GM20431 (cell line): ENCODE results near the gene OR2V1.
"Not testable (repeated sequence)": the region's sequence is repeated elsewhere in the genome, so short reads cannot be mapped to it uniquely, and the experiment has no call there.

Experiments used
- in situ Hi-C: fragments of 300-500 bp; cut with MseI, MboI; formaldehyde crosslinking; loops from one replicate; pipeline ENCODE4 v1.15.0; 2020; ENCODE audit warnings: low sequenced_read_pairs; ENCODE audit not compliant: unreplicated experiment

Gene OR2V1, protein sequence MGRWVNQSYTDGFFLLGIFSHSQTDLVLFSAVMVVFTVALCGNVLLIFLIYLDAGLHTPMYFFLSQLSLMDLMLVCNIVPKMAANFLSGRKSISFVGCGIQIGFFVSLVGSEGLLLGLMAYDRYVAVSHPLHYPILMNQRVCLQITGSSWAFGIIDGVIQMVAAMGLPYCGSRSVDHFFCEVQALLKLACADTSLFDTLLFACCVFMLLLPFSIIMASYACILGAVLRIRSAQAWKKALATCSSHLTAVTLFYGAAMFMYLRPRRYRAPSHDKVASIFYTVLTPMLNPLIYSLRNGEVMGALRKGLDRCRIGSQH

DNA sequence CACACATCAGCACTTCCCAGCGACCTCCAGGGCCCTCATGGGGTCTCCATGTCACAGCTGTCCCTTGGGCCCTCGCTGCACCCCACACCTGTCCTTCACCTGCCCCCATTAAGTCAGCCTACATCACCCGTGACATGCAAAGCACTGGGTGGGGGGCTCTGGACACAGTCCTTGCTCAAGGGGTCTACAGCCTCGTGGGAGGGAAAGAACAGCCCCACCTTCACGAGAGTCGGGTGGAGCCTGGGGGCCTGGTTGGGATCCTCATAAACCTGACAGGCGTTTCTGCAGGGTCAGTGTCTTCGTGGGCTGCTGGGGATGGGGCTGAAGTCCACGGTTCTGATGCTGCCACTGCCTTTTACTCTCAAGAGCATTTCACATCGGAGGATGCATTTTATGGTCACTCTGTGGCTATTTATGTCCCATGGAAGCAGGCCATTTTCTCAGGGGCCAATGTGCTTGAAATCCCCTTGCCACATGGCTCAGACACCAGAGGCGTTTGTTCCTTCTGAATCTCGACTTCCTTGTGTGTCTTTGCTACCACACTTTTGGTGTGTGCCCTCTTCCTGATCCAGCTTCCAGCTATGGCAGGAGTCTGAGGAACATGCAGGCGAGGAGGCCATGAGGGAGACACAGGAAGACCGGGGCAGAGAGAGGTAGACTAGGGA lies at the start of gene OR2V1:
OR2V1 (minus strand) TSS at position 338 of the 665 bp plus-strand sequence. CDS start 5,865 bp downstream, outside the sequence.
- in situ Hi-C loops, result no loop called here

- in situ Hi-C loops, result not testable (repeated sequence)
Observed at GRCh38 chr5:181177559-181177958, 46.6 kb upstream of the OR2V1 start.

DNA sequence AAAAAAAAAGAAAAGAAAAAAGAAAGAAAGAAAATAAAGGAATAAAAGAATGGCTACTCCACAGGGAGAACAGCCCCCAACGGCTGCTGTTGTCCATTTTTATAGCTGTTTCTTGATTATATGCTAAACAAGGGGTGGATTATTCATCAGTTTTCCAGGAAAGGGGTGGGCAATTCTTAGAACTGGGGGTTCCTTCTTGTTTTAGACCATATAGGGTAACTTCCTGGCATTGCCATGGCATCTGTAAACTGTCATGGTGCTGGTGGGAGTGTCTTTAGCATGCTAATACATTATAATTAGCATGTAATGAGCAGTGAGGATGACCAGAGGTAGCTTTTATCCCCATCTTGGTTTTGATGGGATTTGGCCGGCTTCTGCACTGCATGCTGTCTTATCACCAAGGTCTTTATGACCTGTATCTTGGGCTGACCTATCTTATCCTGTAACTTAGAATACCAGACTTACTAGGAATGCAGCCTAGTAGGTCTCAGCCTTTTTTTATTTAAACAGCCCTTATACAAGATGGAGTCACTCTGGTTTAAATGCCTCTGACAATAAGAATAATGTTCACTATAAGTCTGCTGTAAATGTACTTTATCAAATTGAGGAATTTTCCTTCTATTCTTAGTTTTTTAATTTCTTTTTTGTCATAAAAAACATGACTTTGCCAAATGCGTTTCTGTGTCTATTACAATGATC lies 45.4 kb upstream of the OR2V1 start:
- in situ Hi-C loops, result no loop called here

GRCh38 chr5:181173420-181174342 lies 42.7 kb upstream of the OR2V1 start:
- in situ Hi-C loops, result no loop called here

GRCh38 chr5:181173027-181173419 lies 42.1 kb upstream of the OR2V1 start:
- in situ Hi-C loops, result no loop called here

DNA sequence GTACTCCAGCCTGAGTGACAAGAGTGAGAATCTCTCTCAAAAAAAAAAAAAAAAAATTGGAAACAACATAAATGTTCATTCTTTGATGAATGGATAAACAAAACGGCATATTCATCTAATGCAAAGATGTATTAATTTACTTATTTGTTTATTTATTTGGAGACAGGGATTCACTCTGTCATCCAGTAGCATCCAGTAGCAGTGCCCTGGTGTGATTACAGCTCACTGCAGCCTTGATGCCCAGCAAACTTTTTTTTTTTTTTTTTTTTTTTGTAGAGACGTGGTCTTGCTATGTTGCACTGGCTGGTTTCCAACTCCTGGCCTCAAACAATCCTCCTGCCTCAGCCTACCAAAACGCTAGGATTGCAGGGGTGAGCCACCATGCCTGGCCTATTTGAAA lies 40.8 kb upstream of the OR2V1 start:
- in situ Hi-C loops, result no loop called here

DNA sequence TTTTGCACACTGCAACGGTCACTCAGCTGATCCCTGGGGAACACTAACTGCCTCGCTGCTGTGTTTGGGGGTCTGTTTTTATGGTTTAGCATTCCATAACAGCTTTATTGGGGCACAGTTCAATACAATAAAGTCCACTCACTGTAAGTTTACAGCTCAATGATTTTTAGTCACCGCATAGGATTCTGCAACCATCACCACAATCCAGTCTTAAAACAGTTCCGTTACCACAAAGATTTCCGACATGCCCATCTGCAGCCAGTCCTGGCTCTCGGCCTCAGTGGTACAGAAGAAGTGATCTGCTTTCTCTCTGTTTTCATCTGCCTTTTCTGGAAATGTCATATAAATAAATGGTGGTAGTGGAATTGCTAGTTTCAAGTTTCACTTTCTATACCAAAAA lies 40.0 kb upstream of the OR2V1 start:
- in situ Hi-C loops, result no loop called here

GRCh38 chr5:181170237-181170825 lies 39.4 kb upstream of the OR2V1 start:
- in situ Hi-C loops, result no loop called here

GRCh38 chr5:181169459-181170236 lies 38.7 kb upstream of the OR2V1 start:
- in situ Hi-C loops, result not testable (repeated sequence)

DNA sequence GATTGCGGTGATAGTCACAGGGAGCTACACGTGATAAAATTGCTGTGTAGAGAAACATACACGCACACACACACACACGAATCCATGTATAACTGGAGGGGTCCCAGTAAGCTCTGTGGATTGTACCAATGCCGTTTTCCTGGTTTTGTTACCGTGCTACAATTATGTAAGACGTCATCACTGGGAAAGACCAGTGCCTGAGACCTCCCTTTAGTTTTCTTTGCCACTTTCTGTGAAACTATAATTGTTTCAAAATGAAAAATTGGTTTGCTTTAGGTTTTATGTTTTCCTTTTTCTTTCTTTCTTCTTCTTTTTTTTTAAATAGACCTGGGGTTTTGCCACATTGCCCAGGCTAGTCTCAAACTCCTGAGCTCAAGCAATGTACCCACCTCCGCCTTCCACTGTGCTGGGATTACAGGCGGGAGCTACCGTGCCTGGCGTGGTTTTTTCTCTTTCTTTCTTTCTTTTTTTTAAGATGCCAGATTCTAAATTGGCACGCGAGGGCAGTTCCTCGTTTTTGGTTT lies 37.7 kb upstream of the OR2V1 start:
- in situ Hi-C loops, result no loop called here

GRCh38 chr5:181167814-181168488 lies 37.0 kb upstream of the OR2V1 start:
- in situ Hi-C loops, result no loop called here

- in situ Hi-C loops, result no loop called here
Observed at GRCh38 chr5:181166812-181167733, 36.1 kb upstream of the OR2V1 start.

- in situ Hi-C loops, result no loop called here
Observed at GRCh38 chr5:181164076-181164952, 33.3 kb upstream of the OR2V1 start.

GRCh38 chr5:181163487-181164075 lies 32.6 kb upstream of the OR2V1 start:
- in situ Hi-C loops, result no loop called here

GRCh38 chr5:181161534-181162175 lies 30.7 kb upstream of the OR2V1 start:
- in situ Hi-C loops, result no loop called here
